Suprapubic skin (tissue), 3 donors: ENCODE data around the gene C11orf21.

Source experiments
- POLR2AphosphoS5 ChIP-seq, 3 donors: sonication (generic); formaldehyde crosslinking; IDR thresholded peaks; one replicate each; pipeline ENCODE4 v1.6.1; 2017; ENCODE audit warnings: antibody characterized with exemption in 3 of 3
- TF ChIP-seq, protein P1 (sequence below), 2 donors: fragments of 200-600 bp in 1 of 2; fragments of 450-650 bp in 1 of 2; sonication (generic) in 1 of 2; IDR thresholded peaks; one replicate each; pipeline ENCODE4 v1.5.1; 2016 to 2019; ENCODE audit warnings: antibody characterized with exemption in 2 of 2, mild to moderate bottlenecking in 1 of 2, moderate library complexity in 1 of 2

- TF ChIP-seq, protein P1, sequence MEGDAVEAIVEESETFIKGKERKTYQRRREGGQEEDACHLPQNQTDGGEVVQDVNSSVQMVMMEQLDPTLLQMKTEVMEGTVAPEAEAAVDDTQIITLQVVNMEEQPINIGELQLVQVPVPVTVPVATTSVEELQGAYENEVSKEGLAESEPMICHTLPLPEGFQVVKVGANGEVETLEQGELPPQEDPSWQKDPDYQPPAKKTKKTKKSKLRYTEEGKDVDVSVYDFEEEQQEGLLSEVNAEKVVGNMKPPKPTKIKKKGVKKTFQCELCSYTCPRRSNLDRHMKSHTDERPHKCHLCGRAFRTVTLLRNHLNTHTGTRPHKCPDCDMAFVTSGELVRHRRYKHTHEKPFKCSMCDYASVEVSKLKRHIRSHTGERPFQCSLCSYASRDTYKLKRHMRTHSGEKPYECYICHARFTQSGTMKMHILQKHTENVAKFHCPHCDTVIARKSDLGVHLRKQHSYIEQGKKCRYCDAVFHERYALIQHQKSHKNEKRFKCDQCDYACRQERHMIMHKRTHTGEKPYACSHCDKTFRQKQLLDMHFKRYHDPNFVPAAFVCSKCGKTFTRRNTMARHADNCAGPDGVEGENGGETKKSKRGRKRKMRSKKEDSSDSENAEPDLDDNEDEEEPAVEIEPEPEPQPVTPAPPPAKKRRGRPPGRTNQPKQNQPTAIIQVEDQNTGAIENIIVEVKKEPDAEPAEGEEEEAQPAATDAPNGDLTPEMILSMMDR (IDR thresholded peaks at IDR 0.05) = no peak
- no peak for TF ChIP-seq POLR2AphosphoS5 (IDR thresholded peaks at IDR 0.05)
These were observed 47.3 kb upstream of the C11orf21 start for GRCh38 chr11:2348986-2349385.
